Nephron progenitor cell (in vitro differentiated cells): ENCODE measurements around the gene RIPOR3.

Experiments used
- DNase-seq: peaks from one replicate; pipeline ENCODE4 v3.0.0; 2021
- H3K27ac Mint-ChIP-seq: 2 replicates; pipeline ENCODE4 v1.8.0; 2021; ENCODE audit warnings: mild to moderate bottlenecking, moderate library complexity, mixed read lengths
- H3K27me3 Mint-ChIP-seq: 2 replicates; pipeline ENCODE4 v1.8.0; 2021; ENCODE audit warnings: mild to moderate bottlenecking, low read depth, mixed read lengths; ENCODE audit not compliant: poor library complexity
- H3K36me3 Mint-ChIP-seq: 2 replicates; pipeline ENCODE4 v1.8.0; 2021; ENCODE audit warnings: low read depth, mixed read lengths
- H3K4me1 Mint-ChIP-seq: 2 replicates; pipeline ENCODE4 v1.8.0; 2021; ENCODE audit warnings: mixed read lengths
- H3K4me3 Mint-ChIP-seq: 2 replicates; pipeline ENCODE4 v1.8.0; 2021; ENCODE audit warnings: mild to moderate bottlenecking, moderate library complexity, mixed read lengths
- H3K9me3 Mint-ChIP-seq: 2 replicates; pipeline ENCODE4 v1.8.0; 2021; ENCODE audit warnings: mild to moderate bottlenecking, moderate library complexity, mixed read lengths
- CTCF ChIP-seq: fragments of 200-600 bp; sonication (generic); IDR thresholded peaks from 2 replicates; pipeline ENCODE4 v1.5.0; 2021; ENCODE audit warnings: antibody characterized with exemption

RIPOR3 gene

GRCh38 chr20:50632701-50633100, 58.6 kb downstream of the RIPOR3 start:
- peaks cover 4% of the 10 kb centered on the region for H3K27me3 Mint-ChIP-seq
- no peak for TF ChIP-seq CTCF
- peaks cover 68% of the 10 kb centered on the region for H3K4me1 Mint-ChIP-seq
- H3K9me3 Mint-ChIP-seq: no peaks in the 10 kb centered on the region
- H3K4me3 Mint-ChIP-seq: no peak overlapping the region
- no peak overlapping the region for H3K27ac Mint-ChIP-seq
- no peaks in the 10 kb centered on the region for H3K36me3 Mint-ChIP-seq
- no peak for DNase-seq

GRCh38 chr20:50632236-50632635, 59.1 kb downstream of the RIPOR3 start:
- Mint-ChIP-seq H3K9me3 (no peaks in the 10 kb centered on the region), H3K4me3 (no peak overlapping the region), H3K4me1 (peaks cover 64% of the 10 kb centered on the region), H3K36me3 (no peaks in the 10 kb centered on the region), H3K27ac (no peak overlapping the region), H3K27me3 (peaks cover 4% of the 10 kb centered on the region)
- DNase-seq: no peak
- TF ChIP-seq CTCF: no peak

GRCh38 chr20:50630578-50631263, 60.6 kb downstream of the RIPOR3 start:
- Mint-ChIP-seq H3K36me3 (no peaks in the 10 kb centered on the region), H3K27ac (no peak overlapping the region), H3K27me3 (peaks cover 4% of the 10 kb centered on the region), H3K4me3 (no peak overlapping the region), H3K4me1 (peaks cover 58% of the 10 kb centered on the region), H3K9me3 (no peaks in the 10 kb centered on the region)
- DNase-seq: no peak
- TF ChIP-seq CTCF: no peak

GRCh38 chr20:50629670-50630045, 61.7 kb downstream of the RIPOR3 start:
- no peak overlapping the region for H3K27ac Mint-ChIP-seq
- H3K4me3 Mint-ChIP-seq: no peak overlapping the region
- H3K27me3 Mint-ChIP-seq: peaks cover 4% of the 10 kb centered on the region
- no peak for TF ChIP-seq CTCF
- no peaks in the 10 kb centered on the region for H3K36me3 Mint-ChIP-seq
- peaks cover 59% of the 10 kb centered on the region for H3K4me1 Mint-ChIP-seq
- DNase-seq: no peak
- no peaks in the 10 kb centered on the region for H3K9me3 Mint-ChIP-seq

GRCh38 chr20:50628853-50629669, 62.3 kb downstream of the RIPOR3 start:
- Mint-ChIP-seq H3K27me3 (peaks cover 5% of the 10 kb centered on the region), H3K4me3 (no peak overlapping the region), H3K27ac (no peak overlapping the region), H3K4me1 (peaks cover 54% of the 10 kb centered on the region), H3K36me3 (no peaks in the 10 kb centered on the region), H3K9me3 (no peaks in the 10 kb centered on the region)
- no peak for TF ChIP-seq CTCF
- no peak for DNase-seq
